ENCODE measurements around the gene PEAK1. TPM values are rescaled to one million over a fixed set of nuclear protein-coding genes. Genes with fewer than 3 reads are reported as not detected.

PEAK1 gene
- total and polyA plus RNA-seq, 9 of the 15 experiments (the other 6 are each of a cell fraction or from before 2014, with no cell fraction given) = 0.99 to 22.4 (median 10.8) TPM

DNA sequence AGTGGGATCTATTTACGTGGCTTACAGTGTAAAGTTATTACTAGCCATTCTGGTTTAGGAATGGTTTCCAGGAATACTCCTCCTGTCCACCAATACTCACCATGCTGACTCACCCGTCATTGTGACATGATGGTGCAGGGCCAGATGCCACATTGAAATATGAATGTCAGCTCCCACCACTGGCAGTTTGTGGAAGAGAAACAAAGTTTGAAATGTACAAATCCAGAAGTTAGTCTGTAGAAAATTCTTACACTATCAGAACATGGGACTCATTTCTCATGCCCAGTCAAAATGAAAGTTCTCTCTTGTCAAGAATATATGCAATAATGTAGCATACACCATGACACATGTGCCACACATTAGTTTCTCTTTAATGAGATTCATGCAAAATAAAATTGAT is 334.6 kb downstream of the PEAK1 start (continued):
- TF ChIP-seq, protein P1, sequence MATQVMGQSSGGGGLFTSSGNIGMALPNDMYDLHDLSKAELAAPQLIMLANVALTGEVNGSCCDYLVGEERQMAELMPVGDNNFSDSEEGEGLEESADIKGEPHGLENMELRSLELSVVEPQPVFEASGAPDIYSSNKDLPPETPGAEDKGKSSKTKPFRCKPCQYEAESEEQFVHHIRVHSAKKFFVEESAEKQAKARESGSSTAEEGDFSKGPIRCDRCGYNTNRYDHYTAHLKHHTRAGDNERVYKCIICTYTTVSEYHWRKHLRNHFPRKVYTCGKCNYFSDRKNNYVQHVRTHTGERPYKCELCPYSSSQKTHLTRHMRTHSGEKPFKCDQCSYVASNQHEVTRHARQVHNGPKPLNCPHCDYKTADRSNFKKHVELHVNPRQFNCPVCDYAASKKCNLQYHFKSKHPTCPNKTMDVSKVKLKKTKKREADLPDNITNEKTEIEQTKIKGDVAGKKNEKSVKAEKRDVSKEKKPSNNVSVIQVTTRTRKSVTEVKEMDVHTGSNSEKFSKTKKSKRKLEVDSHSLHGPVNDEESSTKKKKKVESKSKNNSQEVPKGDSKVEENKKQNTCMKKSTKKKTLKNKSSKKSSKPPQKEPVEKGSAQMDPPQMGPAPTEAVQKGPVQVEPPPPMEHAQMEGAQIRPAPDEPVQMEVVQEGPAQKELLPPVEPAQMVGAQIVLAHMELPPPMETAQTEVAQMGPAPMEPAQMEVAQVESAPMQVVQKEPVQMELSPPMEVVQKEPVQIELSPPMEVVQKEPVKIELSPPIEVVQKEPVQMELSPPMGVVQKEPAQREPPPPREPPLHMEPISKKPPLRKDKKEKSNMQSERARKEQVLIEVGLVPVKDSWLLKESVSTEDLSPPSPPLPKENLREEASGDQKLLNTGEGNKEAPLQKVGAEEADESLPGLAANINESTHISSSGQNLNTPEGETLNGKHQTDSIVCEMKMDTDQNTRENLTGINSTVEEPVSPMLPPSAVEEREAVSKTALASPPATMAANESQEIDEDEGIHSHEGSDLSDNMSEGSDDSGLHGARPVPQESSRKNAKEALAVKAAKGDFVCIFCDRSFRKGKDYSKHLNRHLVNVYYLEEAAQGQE (IDR thresholded peaks at IDR 0.05; ENCODE audit: borderline replicate concordance) = no peak
- TF ChIP-seq, protein P1 (CRISPR knock-in tag; IDR thresholded peaks at IDR 0.05; ENCODE audit: low read depth) = no peak
- TF ChIP-seq NFATC3 (IDR thresholded peaks at IDR 0.05) (no peak), TARDBP (IDR thresholded peaks at IDR 0.05) (no peak), CHD4 (IDR thresholded peaks at IDR 0.05; ENCODE audit: insufficient read depth, insufficient replicate concordance, low read depth, low read length, poor library complexity, severe bottlenecking) (no peak), POLR2A (conservative IDR thresholded peaks at IDR 0.05) (no peak), CEBPG (CRISPR knock-in tag; IDR thresholded peaks at IDR 0.05) (no peak), CEBPG (tag; conservative IDR thresholded peaks at IDR 0.05 in 1 of 2, IDR thresholded peaks at IDR 0.05 in 1 of 2) (peak in 1 of 2 experiments; percentile 38; a peak in 1 of 4 replicates), SMARCE1 (IDR thresholded peaks at IDR 0.05) (0 out of 2 replicates have a peak, but pooled peaks have one; percentile 39), DPF2 (IDR thresholded peaks at IDR 0.05) (peak; percentile 30; the same call in 1 of the 2 replicates), ZNF77 (CRISPR knock-in tag; IDR thresholded peaks at IDR 0.05) (no peak)
- TF ChIP-seq, protein P2, sequence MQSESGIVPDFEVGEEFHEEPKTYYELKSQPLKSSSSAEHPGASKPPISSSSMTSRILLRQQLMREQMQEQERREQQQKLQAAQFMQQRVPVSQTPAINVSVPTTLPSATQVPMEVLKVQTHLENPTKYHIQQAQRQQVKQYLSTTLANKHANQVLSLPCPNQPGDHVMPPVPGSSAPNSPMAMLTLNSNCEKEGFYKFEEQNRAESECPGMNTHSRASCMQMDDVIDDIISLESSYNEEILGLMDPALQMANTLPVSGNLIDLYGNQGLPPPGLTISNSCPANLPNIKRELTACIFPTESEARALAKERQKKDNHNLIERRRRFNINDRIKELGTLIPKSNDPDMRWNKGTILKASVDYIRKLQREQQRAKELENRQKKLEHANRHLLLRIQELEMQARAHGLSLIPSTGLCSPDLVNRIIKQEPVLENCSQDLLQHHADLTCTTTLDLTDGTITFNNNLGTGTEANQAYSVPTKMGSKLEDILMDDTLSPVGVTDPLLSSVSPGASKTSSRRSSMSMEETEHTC (IDR thresholded peaks at IDR 0.05) = no peak
- TF ChIP-seq, protein P3, sequence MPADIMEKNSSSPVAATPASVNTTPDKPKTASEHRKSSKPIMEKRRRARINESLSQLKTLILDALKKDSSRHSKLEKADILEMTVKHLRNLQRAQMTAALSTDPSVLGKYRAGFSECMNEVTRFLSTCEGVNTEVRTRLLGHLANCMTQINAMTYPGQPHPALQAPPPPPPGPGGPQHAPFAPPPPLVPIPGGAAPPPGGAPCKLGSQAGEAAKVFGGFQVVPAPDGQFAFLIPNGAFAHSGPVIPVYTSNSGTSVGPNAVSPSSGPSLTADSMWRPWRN (IDR thresholded peaks at IDR 0.05; ENCODE audit: low read depth) = no peak
- TF ChIP-seq, protein P4, sequence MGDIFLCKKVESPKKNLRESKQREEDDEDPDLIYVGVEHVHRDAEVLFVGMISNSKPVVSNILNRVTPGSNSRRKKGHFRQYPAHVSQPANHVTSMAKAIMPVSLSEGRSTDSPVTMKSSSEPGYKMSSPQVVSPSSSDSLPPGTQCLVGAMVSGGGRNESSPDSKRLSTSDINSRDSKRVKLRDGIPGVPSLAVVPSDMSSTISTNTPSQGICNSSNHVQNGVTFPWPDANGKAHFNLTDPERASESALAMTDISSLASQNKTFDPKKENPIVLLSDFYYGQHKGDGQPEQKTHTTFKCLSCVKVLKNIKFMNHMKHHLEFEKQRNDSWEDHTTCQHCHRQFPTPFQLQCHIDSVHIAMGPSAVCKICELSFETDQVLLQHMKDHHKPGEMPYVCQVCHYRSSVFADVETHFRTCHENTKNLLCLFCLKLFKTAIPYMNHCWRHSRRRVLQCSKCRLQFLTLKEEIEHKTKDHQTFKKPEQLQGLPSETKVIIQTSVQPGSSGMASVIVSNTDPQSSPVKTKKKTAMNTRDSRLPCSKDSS (IDR thresholded peaks at IDR 0.05; ENCODE audit: low read depth, partially characterized antibody) = no peak
- TF ChIP-seq, protein P5, sequence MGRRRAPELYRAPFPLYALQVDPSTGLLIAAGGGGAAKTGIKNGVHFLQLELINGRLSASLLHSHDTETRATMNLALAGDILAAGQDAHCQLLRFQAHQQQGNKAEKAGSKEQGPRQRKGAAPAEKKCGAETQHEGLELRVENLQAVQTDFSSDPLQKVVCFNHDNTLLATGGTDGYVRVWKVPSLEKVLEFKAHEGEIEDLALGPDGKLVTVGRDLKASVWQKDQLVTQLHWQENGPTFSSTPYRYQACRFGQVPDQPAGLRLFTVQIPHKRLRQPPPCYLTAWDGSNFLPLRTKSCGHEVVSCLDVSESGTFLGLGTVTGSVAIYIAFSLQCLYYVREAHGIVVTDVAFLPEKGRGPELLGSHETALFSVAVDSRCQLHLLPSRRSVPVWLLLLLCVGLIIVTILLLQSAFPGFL (CRISPR knock-in tag; IDR thresholded peaks at IDR 0.05) = no peak

Measured in K562 (cell line).